H1 (cell line): ENCODE data around the gene FRY. TPM values are rescaled to one million over a fixed set of nuclear protein-coding genes. Genes with fewer than 3 reads are reported as not detected.

Source experiments
- CTCF ChIA-PET: fragments of 300-600 bp; sonication (Branson Sonifier 250); formaldehyde crosslinking; loops from one replicate; lab custom pipeline; 2021; ENCODE audit not compliant: partially characterized antibody; lab: Charles Lee
- POLR2A ChIA-PET: fragments of 300-600 bp; sonication (Branson Sonifier 250); formaldehyde crosslinking; loops from one replicate; lab custom pipeline; 2021; ENCODE audit warnings: inconsistent platforms; ENCODE audit not compliant: partially characterized antibody; lab: Charles Lee
- DNase-seq, 2 experiments: peaks; one replicate each; pipeline versions ENCODE4 v3.0.0 to v3.0.0-alpha.2; 2010 to 2022; ENCODE audit warnings: low spot score in 2 of 2, low read depth in 1 of 2, mixed read lengths in 1 of 2
- FAIRE-seq: peaks from 2 replicates; lab custom pipeline; 2011; peaks lifted over from hg19 to GRCh38; lab: Jason Lieb, UNC
- H2AFZ ChIP-seq: 2 replicates; pipeline ENCODE4 v1.8.1; 2012; ENCODE audit warnings: low read length, inconsistent platforms
- H2AK5ac ChIP-seq: 2 replicates; pipeline ENCODE4 v1.6.1; 2013; ENCODE audit warnings: low read depth, low read length
- H2BK120ac ChIP-seq: replicated peaks from 2 replicates; pipeline ENCODE3; 2013; ENCODE audit warnings: low read depth, low read length, inconsistent platforms
- H2BK12ac ChIP-seq: 2 replicates; pipeline ENCODE4 v1.6.1; 2013; ENCODE audit warnings: low read depth, low read length
- H2BK15ac ChIP-seq: 2 replicates; pipeline ENCODE4 v1.6.1; 2013; ENCODE audit warnings: low read length
- H2BK20ac ChIP-seq: 2 replicates; pipeline ENCODE4 v1.6.1; 2013; ENCODE audit warnings: low read length
- H2BK5ac ChIP-seq: 2 replicates; pipeline ENCODE4 v1.6.1; 2013; ENCODE audit warnings: low read depth, low read length
- H3K14ac ChIP-seq: 2 replicates; pipeline ENCODE4 v1.6.1; 2013; ENCODE audit warnings: inconsistent platforms; ENCODE audit not compliant: insufficient read length
- H3K18ac ChIP-seq: 2 replicates; pipeline ENCODE4 v1.6.1; 2013; ENCODE audit warnings: low read length; ENCODE audit errors: extremely low read depth
- H3K23ac ChIP-seq: 2 replicates; pipeline ENCODE4 v1.6.1; 2013; ENCODE audit warnings: inconsistent platforms; ENCODE audit not compliant: insufficient read length
- H3K23me2 ChIP-seq: 2 replicates; pipeline ENCODE4 v1.6.1; 2013; ENCODE audit warnings: low read depth, low read length
- H3K27ac ChIP-seq: 2 replicates; pipeline ENCODE4 v1.6.1; 2011; ENCODE audit warnings: low read depth, low read length, inconsistent platforms
- H3K27me3 ChIP-seq, 4 experiments: replicated peaks in 1 of 4; 1 replicate in 1 of 4; 2 replicates in 3 of 4; pipeline versions ENCODE4 v1.6.1 to v1.8.1; 2011 to 2013; ENCODE audit warnings: low read length in 3 of 4, mild to moderate bottlenecking in 3 of 4, inconsistent platforms in 2 of 4, mixed read lengths in 2 of 4, moderate library complexity in 1 of 4; ENCODE audit not compliant: control insufficient read depth in 3 of 4, insufficient read depth in 3 of 4; ENCODE audit errors: extremely low read depth in 1 of 4
- H3K36me3 ChIP-seq, 4 experiments: 2 replicates each; pipeline versions ENCODE4 v1.6.1 to v1.8.1; 2011 to 2013; ENCODE audit warnings: mild to moderate bottlenecking in 4 of 4, low read length in 3 of 4, moderate library complexity in 2 of 4, control low read depth in 1 of 4, inconsistent platforms in 1 of 4; ENCODE audit not compliant: insufficient read depth in 4 of 4, control insufficient read depth in 2 of 4
- H3K4ac ChIP-seq: replicated peaks from 2 replicates; pipeline ENCODE3; 2013; ENCODE audit warnings: low read length, low read depth, mixed read lengths, inconsistent platforms; ENCODE audit not compliant: insufficient read length
- H3K4me1 ChIP-seq, 4 experiments: replicated peaks in 1 of 4; 1 replicate in 1 of 4; 2 replicates in 3 of 4; pipeline versions ENCODE4 v1.6.1 to v1.8.1; 2011 to 2013; ENCODE audit warnings: low read length in 3 of 4, inconsistent platforms in 2 of 4, mixed read lengths in 1 of 4; ENCODE audit not compliant: insufficient read depth in 4 of 4, control insufficient read depth in 3 of 4
- H3K4me2 ChIP-seq, 2 experiments: 2 replicates each; pipeline versions ENCODE4 v1.6.1 to v1.8.1; 2011 to 2013; ENCODE audit warnings: low read depth in 2 of 2, low read length in 2 of 2, control low read depth in 1 of 2, inconsistent platforms in 1 of 2, mild to moderate bottlenecking in 1 of 2; ENCODE audit not compliant: insufficient read depth in 1 of 2
- H3K4me3 ChIP-seq, 4 experiments: fragments of 200-600, 300-600 bp in 1 of 4; sonication (generic), shearing (Covaris generic), sonication (Bioruptor Twin) in 1 of 4; 2 replicates each; pipeline versions ENCODE4 v1.5.1 to v1.8.1; 2011 to 2016; ENCODE audit warnings: low read length in 4 of 4, low read depth in 3 of 4, control low read depth in 2 of 4, inconsistent platforms in 2 of 4, mild to moderate bottlenecking in 2 of 4, mixed read lengths in 1 of 4, moderate library complexity in 1 of 4; ENCODE audit not compliant: insufficient read depth in 2 of 4; ENCODE audit errors: extremely low read depth in 1 of 4
- H3K56ac ChIP-seq: replicated peaks from 2 replicates; pipeline ENCODE3; 2013; ENCODE audit warnings: low read depth, mild to moderate bottlenecking, mixed read lengths, low read length, inconsistent platforms; ENCODE audit not compliant: insufficient read length
- H3K79me1 ChIP-seq: 2 replicates; pipeline ENCODE4 v1.6.1; 2013; ENCODE audit warnings: low read depth, low read length, control low read depth
- H3K79me2 ChIP-seq, 2 experiments: 2 replicates each; pipeline versions ENCODE4 v1.6.1 to v1.8.1; 2012 to 2013; ENCODE audit warnings: low read length in 2 of 2, mild to moderate bottlenecking in 2 of 2, inconsistent platforms in 1 of 2; ENCODE audit not compliant: insufficient read depth in 2 of 2, control insufficient read depth in 1 of 2
- H3K9ac ChIP-seq, 4 experiments: replicated peaks in 1 of 4; 1 replicate in 1 of 4; 2 replicates in 3 of 4; pipeline versions ENCODE4 v1.6.1 to v1.8.1; 2011 to 2013; ENCODE audit warnings: low read depth in 3 of 4, low read length in 3 of 4, control low read depth in 2 of 4, mild to moderate bottlenecking in 2 of 4, moderate library complexity in 2 of 4, inconsistent platforms in 1 of 4; ENCODE audit errors: extremely low read depth in 1 of 4
- H3K9me3 ChIP-seq, 2 experiments: 2 replicates each; pipeline versions ENCODE4 v1.6.1 to v1.8.1; 2012 to 2013; ENCODE audit warnings: mild to moderate bottlenecking in 2 of 2, moderate library complexity in 2 of 2, control low read depth in 1 of 2, inconsistent platforms in 1 of 2, low read depth in 1 of 2, low read length in 1 of 2, mixed read lengths in 1 of 2; ENCODE audit not compliant: insufficient read depth in 2 of 2
- H4K20me1 ChIP-seq, 2 experiments: replicated peaks in 1 of 2; 2 replicates each; pipeline versions ENCODE3 to v1.8.1; 2011 to 2013; ENCODE audit warnings: inconsistent platforms in 2 of 2, low read length in 2 of 2, mild to moderate bottlenecking in 1 of 2; ENCODE audit not compliant: insufficient read depth in 2 of 2, control insufficient read depth in 1 of 2
- H4K5ac ChIP-seq: 2 replicates; pipeline ENCODE4 v1.6.1; 2013; ENCODE audit warnings: low read length, low read depth, mixed read lengths, inconsistent platforms; ENCODE audit not compliant: insufficient read length
- H4K8ac ChIP-seq: 2 replicates; pipeline ENCODE4 v1.8.0; 2013; ENCODE audit warnings: mild to moderate bottlenecking, moderate library complexity, low read length, inconsistent platforms; ENCODE audit not compliant: insufficient read depth; ENCODE audit errors: extremely low read depth
- H4K91ac ChIP-seq: replicated peaks from 2 replicates; pipeline ENCODE3; 2013; ENCODE audit warnings: low read length, mixed read lengths, inconsistent platforms; ENCODE audit not compliant: insufficient read length
- BRCA1 ChIP-seq: IDR thresholded peaks from 2 replicates; pipeline ENCODE4 v1.6.1; 2012; ENCODE audit warnings: low read depth, low read length, improper control_type of control experiment
- CHD1 ChIP-seq: IDR thresholded peaks from 2 replicates; pipeline ENCODE4 v1.6.1; 2012; ENCODE audit warnings: low read depth, low read length, improper control_type of control experiment
- FOSL1 ChIP-seq: IDR thresholded peaks from 2 replicates; pipeline ENCODE4 v1.6.1; 2011; ENCODE audit warnings: mild to moderate bottlenecking, low read depth, low read length, moderate library complexity; ENCODE audit not compliant: insufficient read depth
- POLR2A ChIP-seq, 2 experiments: IDR thresholded peaks; 1 replicate in 1 of 2; 2 replicates in 1 of 2; pipeline ENCODE4 v1.6.1; 2011; ENCODE audit warnings: low read depth in 2 of 2, low read length in 2 of 2, mild to moderate bottlenecking in 2 of 2; ENCODE audit errors: control extremely low read depth in 1 of 2
- RBBP5 ChIP-seq: IDR thresholded peaks from 2 replicates; pipeline ENCODE4 v1.7.1; 2012; ENCODE audit warnings: low read depth, mild to moderate bottlenecking, inconsistent platforms, low read length, moderate library complexity, borderline replicate concordance
- RFX5 ChIP-seq: IDR thresholded peaks from 2 replicates; pipeline ENCODE4 v1.6.1; 2011; ENCODE audit warnings: low read depth, low read length, improper control_type of control experiment, borderline replicate concordance
- SIN3A ChIP-seq, 2 experiments: IDR thresholded peaks in 1 of 2; conservative IDR thresholded peaks in 1 of 2; 2 replicates each; pipeline ENCODE4 v1.6.1; 2011 to 2012; ENCODE audit warnings: low read length in 2 of 2, improper control_type of control experiment in 1 of 2, low read depth in 1 of 2, mild to moderate bottlenecking in 1 of 2
- SIX5 ChIP-seq: IDR thresholded peaks from 2 replicates; pipeline ENCODE4 v1.6.1; 2011; ENCODE audit warnings: mild to moderate bottlenecking, low read depth, low read length
- SP2 ChIP-seq: IDR thresholded peaks from 2 replicates; pipeline ENCODE4 v1.6.1; 2012; ENCODE audit warnings: mild to moderate bottlenecking, low read length, inconsistent platforms
- SRF ChIP-seq: IDR thresholded peaks from 2 replicates; pipeline ENCODE4 v1.6.1; 2011; ENCODE audit warnings: mild to moderate bottlenecking, low read depth, low read length, moderate library complexity
- SUZ12 ChIP-seq: fragments of 200-600 bp; sonication (generic); IDR thresholded peaks from 2 replicates; pipeline ENCODE4 v1.6.1; 2012; ENCODE audit warnings: mild to moderate bottlenecking, inconsistent platforms, low read length, moderate library complexity, mixed read lengths
- TBP ChIP-seq: IDR thresholded peaks from 2 replicates; pipeline ENCODE4 v1.6.1; 2011; ENCODE audit warnings: low read depth, low read length, improper control_type of control experiment
- YY1 ChIP-seq: IDR thresholded peaks from 2 replicates; pipeline ENCODE4 v1.6.1; 2011; ENCODE audit warnings: low read depth, mild to moderate bottlenecking, low read length
- polyA plus RNA-seq, 7 experiments: library from polyadenylated mRNA; depleted of rRNA in 3 of 7; stranded (reverse) in 5 of 7; unstranded in 2 of 7; fragments of >200 nt in 5 of 7; fragments of 200-250 nt in 2 of 7; gene quantifications; 1 replicate in 5 of 7; 2 replicates in 1 of 7; 4 replicates in 1 of 7; pipeline versions ENCODE4 v1.2.1 to v1.2.3, GENCODE V29; 2011 to 2013; ENCODE audit warnings: missing spikeins in 2 of 7, mixed read lengths in 2 of 7
- total RNA-seq: library from RNA; stranded (reverse); fragmentation: NEBNext Ultra II Directional; extraction: Animal tissue kit (Norgen Biotek cat#: 25700); gene quantifications from 2 replicates; pipeline ENCODE4 v1.2.1, GENCODE V29; 2021

FRY gene
- total and polyA plus RNA-seq, 2 of the 8 experiments (the other 6 are each of a cell fraction or from before 2014, with no cell fraction given): 4.3 to 9.2 TPM

DNA sequence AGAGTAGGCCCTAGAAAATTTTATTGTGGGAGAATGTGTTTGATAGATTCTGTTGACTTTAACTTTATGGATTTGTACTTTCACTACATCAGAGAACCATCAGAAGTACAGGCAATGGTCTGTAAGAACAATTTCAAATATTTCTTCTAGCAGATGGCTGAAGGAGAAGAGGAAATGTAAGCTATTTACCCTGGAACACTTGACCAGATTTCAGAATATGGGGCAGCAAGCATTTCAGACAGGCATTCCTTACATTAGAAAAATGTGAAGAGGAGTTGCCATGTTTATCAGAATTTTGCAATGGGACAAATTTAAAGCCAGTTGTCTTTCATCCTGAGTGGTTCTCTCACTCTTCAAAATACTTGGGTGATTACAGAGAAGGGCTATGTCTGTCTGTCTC lies 7.5 kb downstream of the FRY start:
- Histone ChIP-seq H2BK15ac (no peak overlapping the region), H2BK12ac (no peak overlapping the region), H4K5ac (no peak overlapping the region), H3K79me2 (no peaks in the 10 kb centered on the region), H4K91ac (no peak overlapping the region), H2AK5ac (no peak overlapping the region), H4K20me1 (no peaks in the 10 kb centered on the region), H3K27ac (no peak overlapping the region), H2BK20ac (no peak overlapping the region), H2BK120ac (no peak overlapping the region), H3K23ac (no peak overlapping the region), H3K4me2 (no peak overlapping the region), H3K9me3 (no peaks in the 10 kb centered on the region), H3K23me2 (no peaks in the 10 kb centered on the region), H3K14ac (no peak overlapping the region), H3K4me1 (peaks cover 3 to 8% (median 6%) of the 10 kb centered on the region in 4 experiments; a peak in 4 of 7 replicates), H3K56ac (no peak overlapping the region), H2BK5ac (no peak overlapping the region), H3K18ac (no peak overlapping the region), H3K4ac (no peak overlapping the region), H3K4me3 (no peak overlapping the region), H3K27me3 (no peaks in the 10 kb centered on the region), H4K8ac (no peak overlapping the region), H3K79me1 (no peaks in the 10 kb centered on the region; the same call in 1 of the 2 replicates), H3K9ac (no peak overlapping the region), H3K36me3 (no peaks in the 10 kb centered on the region; a peak in 2 of 8 replicates), H2AFZ (no peak overlapping the region)
- ChIA-PET POLR2A (no interaction called here), CTCF (interaction anchor here (1.0 to 2.3 kb wide), 3 partner anchors 127 to 129 kb away, joined by 3 to 8 read pairs (median 5); no protein-coding TSS in a partner anchor)
- no peak for FAIRE-seq
- no peak for DNase-seq
- TF ChIP-seq SP2: no peak
- no peak for TF ChIP-seq RFX5
- no peak for TF ChIP-seq BRCA1
- TF ChIP-seq RBBP5: no peak
- TF ChIP-seq TBP: no peak
- TF ChIP-seq SUZ12: no peak
- TF ChIP-seq YY1: no peak
- TF ChIP-seq CHD1: no peak
- no peak for TF ChIP-seq SIX5
- TF ChIP-seq SIN3A (conservative IDR thresholded peaks at IDR 0.05 in 1 of 2, IDR thresholded peaks at IDR 0.05 in 1 of 2; ENCODE audit: low read depth in 1 of 2, low read length in 2 of 2): no peak
- no peak for TF ChIP-seq FOSL1
- no peak for TF ChIP-seq SRF
- TF ChIP-seq POLR2A (IDR thresholded peaks at IDR 0.05; ENCODE audit: control extremely low read depth in 1 of 2, low read depth in 2 of 2, low read length in 2 of 2): no peak
